Endothelial cell of umbilical vein (primary cell): ENCODE results near the gene AGAP3.

Experiments
- CTCF ChIP-seq, 2 donors: IDR thresholded peaks; 1 replicate in 1 of 2; 2 replicates in 1 of 2; pipeline ENCODE4 v1.5.1; 2011; ENCODE audit warnings: low read length in 2 of 2, mild to moderate bottlenecking in 2 of 2, moderate library complexity in 2 of 2, control low read depth in 1 of 2, inconsistent platforms in 1 of 2, low read depth in 1 of 2; ENCODE audit not compliant: insufficient read depth in 1 of 2; ENCODE audit errors: extremely low read depth in 1 of 2
- EZH2 ChIP-seq: IDR thresholded peaks from 2 replicates; pipeline ENCODE4 v1.6.1; 2012; ENCODE audit warnings: borderline replicate concordance, low read depth, mild to moderate bottlenecking, moderate library complexity, low read length, inconsistent platforms; ENCODE audit not compliant: severe bottlenecking
- JUN ChIP-seq: IDR thresholded peaks from 2 replicates; pipeline ENCODE4 v1.6.1; 2011; ENCODE audit warnings: borderline replicate concordance, low read depth; ENCODE audit not compliant: insufficient read length, insufficient read depth
- POLR2A ChIP-seq: IDR thresholded peaks from 2 replicates; pipeline ENCODE4 v1.6.1; 2012; ENCODE audit warnings: low read depth, mild to moderate bottlenecking, control low read depth, low read length

DNA sequence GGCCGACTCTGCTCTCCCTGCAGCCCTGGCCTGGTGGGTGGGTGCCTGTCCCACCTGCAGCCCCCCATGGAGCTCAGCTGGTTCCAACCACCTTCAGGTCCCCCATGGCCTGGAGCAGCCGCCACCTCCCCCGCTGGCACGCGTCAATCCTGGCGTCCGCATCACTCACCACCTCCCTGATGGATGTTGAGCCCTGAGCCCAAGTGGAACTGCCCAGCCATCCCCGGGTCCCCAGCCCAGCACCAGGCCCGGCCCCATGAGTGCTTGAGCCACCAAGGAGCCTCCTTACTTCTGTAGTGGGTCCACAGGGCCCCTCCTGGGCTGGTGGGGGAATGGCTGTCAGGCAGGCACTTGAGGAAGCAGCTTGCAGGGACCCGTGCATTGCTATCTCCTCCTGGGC is 14.6 kb downstream of the AGAP3 start:
- TF ChIP-seq CTCF (IDR thresholded peaks at IDR 0.05; ENCODE audit: extremely low read depth in 1 of 2, insufficient read depth in 1 of 2, low read depth in 1 of 2, low read length in 2 of 2): no peak
- TF ChIP-seq EZH2: no peak
- no peak for TF ChIP-seq POLR2A
- TF ChIP-seq JUN: no peak
